HUES6 (cell line): Measurements from ENCODE around the gene UBQLN2.
"Not testable (repeated sequence)": the region's sequence is repeated elsewhere in the genome, so short reads cannot be mapped to it uniquely, and the experiment has no call there.

Source experiments
- H3K27ac ChIP-seq: 2 replicates; pipeline ENCODE4 v1.7.0; 2013; ENCODE audit warnings: low read depth, mild to moderate bottlenecking, low read length, inconsistent platforms
- H3K27me3 ChIP-seq: 2 replicates; pipeline ENCODE4 v1.6.1; 2013; ENCODE audit warnings: low read length; ENCODE audit not compliant: control insufficient read depth, insufficient read depth
- H3K36me3 ChIP-seq: 2 replicates; pipeline ENCODE4 v1.6.1; 2013; ENCODE audit warnings: low read length; ENCODE audit not compliant: control insufficient read depth, insufficient read depth
- H3K4me1 ChIP-seq: 2 replicates; pipeline ENCODE4 v1.6.1; 2013; ENCODE audit warnings: low read length; ENCODE audit not compliant: control insufficient read depth, insufficient read depth
- H3K4me3 ChIP-seq: 2 replicates; pipeline ENCODE4 v1.5.1; 2013; ENCODE audit warnings: low read depth, low read length
- H3K9ac ChIP-seq: one replicate; pipeline ENCODE4 v1.6.1; 2013; ENCODE audit warnings: mild to moderate bottlenecking, low read length
- H3K9me3 ChIP-seq: 2 replicates; pipeline ENCODE4 v1.6.1; 2013; ENCODE audit warnings: low read depth, low read length; ENCODE audit not compliant: control insufficient read depth, insufficient read depth

The UBQLN2 gene

DNA sequence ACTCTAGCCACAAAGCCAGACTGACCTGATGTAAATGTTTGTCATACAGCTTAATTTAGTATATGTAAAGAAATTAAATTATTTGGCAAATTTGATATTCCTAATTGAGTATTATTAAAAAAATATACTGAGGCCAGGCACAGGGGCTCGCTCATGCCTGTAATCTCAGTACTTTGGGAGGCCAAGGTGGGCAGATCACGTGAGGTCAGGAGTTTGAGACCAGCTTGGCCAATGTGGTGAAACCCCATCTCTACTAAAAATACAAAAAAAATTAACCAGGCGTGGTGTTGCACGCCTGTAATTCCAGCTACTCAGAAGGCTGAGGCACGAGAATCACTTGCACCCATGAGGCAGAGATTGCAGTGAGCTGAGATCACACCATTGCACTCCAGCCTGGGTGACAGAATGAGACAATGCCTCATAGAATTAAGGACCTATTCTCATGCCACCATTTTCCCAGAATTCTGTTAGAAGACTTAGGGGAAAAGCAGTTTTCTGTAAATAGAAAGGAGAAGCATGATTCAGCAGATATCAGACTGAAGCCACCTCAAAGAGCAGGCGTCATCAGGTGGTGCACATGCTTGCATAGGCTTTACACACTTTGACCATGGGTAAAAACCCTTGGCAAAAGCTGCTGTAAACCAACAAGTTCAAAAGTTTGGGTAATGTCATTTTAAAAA lies 6.1 kb downstream of the UBQLN2 start:
- Histone ChIP-seq H3K9ac (no peak overlapping the region), H3K9me3 (no peaks in the 10 kb centered on the region), H3K4me3 (no peak overlapping the region), H3K4me1 (no peaks in the 10 kb centered on the region; the same call in 1 of the 2 replicates), H3K27me3 (no peaks in the 10 kb centered on the region), H3K36me3 (peaks cover 25% of the 10 kb centered on the region; the same call in 1 of the 2 replicates), H3K27ac (no peak overlapping the region)

DNA sequence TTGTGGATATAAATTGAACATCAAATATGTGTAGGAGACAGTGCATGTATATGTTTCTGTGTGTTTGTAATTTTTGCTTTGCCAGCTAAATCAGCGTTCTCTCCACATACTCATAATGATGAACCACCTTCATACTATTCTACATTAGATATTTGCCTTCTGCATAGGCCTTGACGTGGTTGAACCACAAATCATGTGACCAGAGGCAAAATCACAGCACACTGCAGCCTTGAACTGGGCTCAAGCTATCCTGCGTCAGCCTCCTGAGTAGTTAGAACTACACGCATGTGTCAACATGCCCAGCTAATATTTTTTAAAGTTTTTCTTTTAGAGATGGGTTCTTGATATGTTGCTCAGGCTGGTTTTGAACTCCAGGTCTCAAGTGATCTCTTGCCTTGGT lies 9.5 kb downstream of the UBQLN2 start:
- Histone ChIP-seq H3K36me3 (peaks cover 20% of the 10 kb centered on the region; the same call in 1 of the 2 replicates), H3K9ac (no peak overlapping the region), H3K4me3 (no peak overlapping the region), H3K27me3 (no peaks in the 10 kb centered on the region), H3K27ac (no peak overlapping the region), H3K4me1 (no peaks in the 10 kb centered on the region; the same call in 1 of the 2 replicates), H3K9me3 (no peaks in the 10 kb centered on the region)

- H3K27me3 ChIP-seq = no peaks in the 10 kb centered on the region
These were observed 11.4 kb downstream of the UBQLN2 start for GRCh38 chrX:56574861-56575260.

GRCh38 chrX:56576721-56577120 lies 13.3 kb downstream of the UBQLN2 start:
- no peak overlapping the region for H3K27ac ChIP-seq
- H3K4me3 ChIP-seq = no peak overlapping the region
- H3K4me1 ChIP-seq = no peaks in the 10 kb centered on the region
- no peaks in the 10 kb centered on the region for H3K9me3 ChIP-seq
- H3K27me3 ChIP-seq = no peaks in the 10 kb centered on the region
- H3K36me3 ChIP-seq = peaks cover 8% of the 10 kb centered on the region; the same call in 1 of the 2 replicates
- H3K9ac ChIP-seq = no peak overlapping the region

More at GRCh38 chrX:56574861-56575260, 11.4 kb downstream of the UBQLN2 start:
- Histone ChIP-seq H3K9me3 (no peaks in the 10 kb centered on the region), H3K36me3 (peaks cover 14% of the 10 kb centered on the region; the same call in 1 of the 2 replicates), H3K27ac (no peak overlapping the region), H3K4me1 (no peaks in the 10 kb centered on the region), H3K9ac (no peak overlapping the region), H3K4me3 (no peak overlapping the region)

DNA sequence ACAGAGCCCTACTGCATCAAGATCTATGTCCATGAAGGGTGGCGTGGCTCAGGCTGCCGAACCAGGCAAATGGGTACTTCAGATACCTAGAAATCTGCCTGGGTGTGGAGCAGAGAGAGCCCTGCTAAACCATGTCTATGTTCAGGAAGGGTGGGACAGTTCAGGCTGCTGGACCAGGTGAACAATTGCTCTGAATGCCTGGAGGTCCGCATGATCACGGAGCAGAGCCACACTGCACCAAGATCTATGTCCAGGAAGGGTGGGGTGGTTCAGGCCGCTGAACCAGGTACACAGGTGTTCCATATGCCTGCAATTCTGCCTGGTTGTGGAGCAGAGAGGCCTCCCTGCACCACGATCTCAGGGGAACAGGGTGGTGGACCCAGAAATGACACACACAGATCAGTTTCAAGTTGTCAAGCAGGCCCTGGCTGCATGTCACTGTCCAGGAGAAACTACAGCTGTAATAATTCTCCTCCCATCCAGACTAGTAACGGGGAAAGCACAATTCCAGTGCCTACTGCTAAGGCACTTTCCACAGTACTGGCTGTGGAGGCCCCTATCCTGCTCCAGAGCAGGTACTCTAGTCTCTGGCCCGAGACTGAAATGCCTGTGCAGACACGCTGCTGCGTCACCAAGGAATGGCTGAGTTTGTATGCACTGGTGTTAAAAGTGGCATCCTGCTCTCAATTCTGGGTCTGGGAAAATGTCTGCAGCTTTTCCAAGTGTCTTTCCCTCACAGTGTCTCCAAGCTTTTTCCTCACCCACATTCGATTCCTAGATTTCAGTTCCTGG lies 25.2 kb downstream of the UBQLN2 start:
- Histone ChIP-seq H3K9ac (no peak overlapping the region), H3K27me3 (no peaks in the 10 kb centered on the region), H3K4me1 (no peaks in the 10 kb centered on the region), H3K27ac (no peak overlapping the region), H3K36me3 (peaks cover 3% of the 10 kb centered on the region; the same call in 1 of the 2 replicates), H3K4me3 (no peak overlapping the region), H3K9me3 (peaks cover 34% of the 10 kb centered on the region)

DNA sequence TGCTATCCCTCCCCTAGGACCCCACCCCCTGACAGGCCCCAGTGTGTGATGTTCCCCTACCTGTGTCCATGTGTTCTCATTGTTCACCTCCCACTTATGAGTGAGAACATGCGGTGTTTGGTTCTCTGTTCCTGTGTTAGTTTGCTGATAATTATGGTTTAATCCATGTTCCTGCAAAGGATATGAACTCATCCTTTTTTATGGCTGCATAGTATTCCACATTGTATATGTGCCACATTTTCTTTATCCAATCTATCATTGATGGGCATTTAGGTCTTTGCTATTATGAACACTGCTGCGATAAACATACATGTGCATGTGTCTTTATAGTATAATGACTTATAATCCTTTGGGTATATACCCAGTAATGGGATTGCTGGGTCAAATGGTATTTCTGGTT lies 28.4 kb downstream of the UBQLN2 start:
- peaks cover 32% of the 10 kb centered on the region for H3K9me3 ChIP-seq
- H3K9ac ChIP-seq, H3K36me3 ChIP-seq, H3K27me3 ChIP-seq, H3K27ac ChIP-seq, H3K4me1 ChIP-seq, H3K4me3 ChIP-seq: not testable (repeated sequence)

DNA sequence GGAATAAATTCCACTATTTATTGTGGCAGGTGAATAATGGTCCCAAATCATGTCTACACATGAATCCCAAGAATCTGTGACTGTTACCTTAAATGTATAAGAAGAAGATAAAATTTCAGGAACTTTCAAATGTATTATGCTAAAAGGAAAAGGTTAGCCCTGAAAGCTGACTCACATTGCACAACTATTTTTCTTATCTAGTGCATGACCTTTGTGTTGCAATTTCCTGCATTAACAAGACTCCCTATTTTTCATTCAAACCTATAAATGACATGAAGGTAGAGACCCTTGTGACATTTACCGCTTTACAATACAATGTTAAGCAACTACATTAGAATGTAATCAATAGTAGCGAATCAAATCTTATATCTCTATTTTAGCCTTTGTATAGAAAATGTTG lies 36.7 kb downstream of the UBQLN2 start:
- H3K9me3 ChIP-seq = peaks cover 3% of the 10 kb centered on the region; the same call in 1 of the 2 replicates
- no peaks in the 10 kb centered on the region for H3K4me1 ChIP-seq
- H3K9ac ChIP-seq = no peak overlapping the region
- H3K36me3 ChIP-seq = no peaks in the 10 kb centered on the region
- H3K4me3 ChIP-seq = no peak overlapping the region
- H3K27ac ChIP-seq = no peak overlapping the region
- H3K27me3 ChIP-seq = no peaks in the 10 kb centered on the region

DNA sequence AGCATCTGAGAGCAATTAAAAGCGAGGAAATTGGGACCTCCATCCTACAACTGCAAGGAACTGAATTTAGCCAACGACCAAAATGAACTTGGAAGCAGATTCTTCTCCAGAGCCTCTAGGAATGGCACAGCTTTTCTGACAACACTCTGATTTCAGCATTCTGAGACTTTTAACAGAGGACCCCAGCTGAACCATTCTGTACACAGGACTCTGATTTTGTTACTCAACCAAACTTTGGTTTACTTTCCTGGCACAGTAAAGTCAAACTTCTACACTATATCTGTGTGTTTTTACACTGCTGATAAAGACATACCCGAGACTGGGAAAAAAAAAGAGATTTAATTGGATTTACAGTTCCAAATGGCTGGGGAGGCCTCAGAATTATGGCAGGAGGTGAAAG lies 37.6 kb downstream of the UBQLN2 start:
- Histone ChIP-seq H3K36me3 (no peaks in the 10 kb centered on the region), H3K9ac (no peak overlapping the region), H3K27me3 (no peaks in the 10 kb centered on the region)

GRCh38 chrX:56615282-56615681 lies 51.9 kb downstream of the UBQLN2 start:
- H3K9me3 ChIP-seq = peaks cover 15% of the 10 kb centered on the region
- H3K27ac ChIP-seq = no peak overlapping the region
- no peaks in the 10 kb centered on the region for H3K27me3 ChIP-seq
- H3K4me1 ChIP-seq = peaks cover 8% of the 10 kb centered on the region; the same call in 1 of the 2 replicates
- no peak overlapping the region for H3K4me3 ChIP-seq
- H3K36me3 ChIP-seq = no peaks in the 10 kb centered on the region
- H3K9ac ChIP-seq = no peak overlapping the region

More for the DNA sequence above, 37.6 kb downstream of the UBQLN2 start:
- Histone ChIP-seq H3K27ac (no peak overlapping the region), H3K4me3 (no peak overlapping the region), H3K9me3 (peaks cover 8% of the 10 kb centered on the region; the same call in 1 of the 2 replicates), H3K4me1 (no peaks in the 10 kb centered on the region)
